A549 (cell line): ENCODE data around the gene CUL2. TPM values are rescaled to one million over a fixed set of nuclear protein-coding genes. Genes with fewer than 3 reads are reported as not detected.

ENCODE experiments used
- ATAC-seq, 2 experiments: fragments of 200-7000 bp in 1 of 2; fragments of >200 bp in 1 of 2; cut with Nextera tagmentation in 1 of 2; cut with Tn5 transposase in 1 of 2; 3 replicates each; pipeline versions ENCODE4 v1.8.0 to v1.9.1; 2018 to 2020; ENCODE audit warnings: mild to moderate bottlenecking in 1 of 2, moderate library complexity in 1 of 2
- CTCF ChIA-PET: fragments of 300-600 bp; sonication (Branson Sonifier 250); formaldehyde crosslinking; extraction: SDS; loops from one replicate; lab custom pipeline; 2021; ENCODE audit warnings: antibody characterized with exemption, inconsistent platforms; lab: Yijun Ruan, JAX
- POLR2A ChIA-PET: fragments of 350-600 bp; formaldehyde crosslinking; extraction: SDS; loops from one replicate; lab custom pipeline; 2021; ENCODE audit warnings: antibody characterized with exemption, inconsistent platforms; lab: Yijun Ruan, JAX
- DNase-seq, 2 experiments: peaks; one replicate each; pipeline versions ENCODE4 v3.0.0 to v3.0.0-alpha.2; 2011 to 2016; ENCODE audit warnings: low read depth in 1 of 2, low spot score in 1 of 2
- FAIRE-seq: peaks from 2 replicates; lab custom pipeline; 2011; peaks lifted over from hg19 to GRCh38; lab: Jason Lieb, UNC
- H3K27ac ChIP-seq, 2 experiments: fragments of >200 bp; sonication (Bioruptor Twin); formaldehyde crosslinking; 3 replicates each; pipeline ENCODE4 v1.5.1; 2016 to 2017
- H3K4me1 ChIP-seq: fragments of >200 bp; sonication (Bioruptor Twin); formaldehyde crosslinking; 3 replicates; pipeline ENCODE4 v1.6.1; 2016
- H3K4me2 ChIP-seq: fragments of >200 bp; sonication (Bioruptor Twin); formaldehyde crosslinking; 3 replicates; pipeline ENCODE4 v1.6.1; 2016
- H3K4me3 ChIP-seq: fragments of >200 bp; sonication (Bioruptor Twin); formaldehyde crosslinking; 3 replicates; pipeline ENCODE4 v1.5.1; 2016
- H3K9me3 ChIP-seq: fragments of >200 bp; sonication (Bioruptor Twin); formaldehyde crosslinking; 3 replicates; pipeline ENCODE4 v1.6.1; 2016
- ATOH8 ChIP-seq: fragments of 250-450 bp; sonication (Bioruptor Pico); IDR thresholded peaks from 2 replicates; pipeline ENCODE4 v1.5.0; 2020; ENCODE audit warnings: low read depth, mild to moderate bottlenecking, moderate library complexity
- BCL3 ChIP-seq: fragments of >200 bp; sonication (Bioruptor Twin); formaldehyde crosslinking; IDR thresholded peaks from 3 replicates; pipeline ENCODE4 v1.6.1; 2016
- CBX8 ChIP-seq: fragments of 200-600 bp; sonication (generic); IDR thresholded peaks from 2 replicates; pipeline ENCODE4 v1.6.1; 2016
- CHD2 ChIP-seq: fragments of 150-350 bp; IDR thresholded peaks from 2 replicates; pipeline ENCODE4 v1.6.1; 2014; ENCODE audit warnings: low read length; ENCODE audit not compliant: partially characterized antibody
- CHD4 ChIP-seq: fragments of 200-600 bp; sonication (generic); IDR thresholded peaks from 2 replicates; pipeline ENCODE4 v1.6.1; 2016; ENCODE audit warnings: antibody characterized with exemption, mild to moderate bottlenecking, borderline replicate concordance
- E2F6 ChIP-seq: IDR thresholded peaks from 2 replicates; pipeline ENCODE4 v1.6.1; 2012; ENCODE audit warnings: low read depth, borderline replicate concordance
- ELK1 ChIP-seq: fragments of 150-350 bp; IDR thresholded peaks from 2 replicates; pipeline ENCODE4 v1.6.1; 2014; ENCODE audit warnings: low read depth, mild to moderate bottlenecking, low read length
- ESRRA ChIP-seq: fragments of 150-350 bp; IDR thresholded peaks from 2 replicates; pipeline ENCODE4 v1.6.1; 2014; ENCODE audit warnings: mild to moderate bottlenecking, low read length, borderline replicate concordance
- GATA3 ChIP-seq: IDR thresholded peaks from 2 replicates; pipeline ENCODE4 v1.6.1; 2012; ENCODE audit warnings: borderline replicate concordance
- HEYL ChIP-seq: fragments of 250-450 bp; sonication (Bioruptor Pico); IDR thresholded peaks from 2 replicates; pipeline ENCODE4 v1.8.0; 2021; ENCODE audit warnings: mild to moderate bottlenecking, moderate library complexity
- HOXA7 ChIP-seq: fragments of 250-450 bp; sonication (Bioruptor Pico); IDR thresholded peaks from 2 replicates; pipeline ENCODE4 v1.5.0; 2020; ENCODE audit warnings: mild to moderate bottlenecking, moderate library complexity
- HOXB13 ChIP-seq: fragments of 250-450 bp; sonication (Bioruptor Pico); IDR thresholded peaks from 2 replicates; pipeline ENCODE4 v1.5.0; 2020; ENCODE audit warnings: low read depth, mild to moderate bottlenecking, moderate library complexity
- JUN ChIP-seq, 2 experiments: fragments of >200 bp; sonication (Bioruptor Twin); formaldehyde crosslinking; IDR thresholded peaks; 2 replicates in 1 of 2; 3 replicates in 1 of 2; pipeline ENCODE4 v1.6.1; 2016 to 2017
- KDM1A ChIP-seq: fragments of 200-600 bp; sonication (generic); IDR thresholded peaks from 2 replicates; pipeline ENCODE4 v1.6.1; 2016; ENCODE audit warnings: low read depth, mild to moderate bottlenecking
- MAFK ChIP-seq: fragments of 450-650 bp; IDR thresholded peaks from 2 replicates; pipeline ENCODE4 v1.6.1; 2014; ENCODE audit not compliant: partially characterized antibody
- MAX ChIP-seq: IDR thresholded peaks from 2 replicates; pipeline ENCODE4 v1.6.1; 2012
- NR3C1 ChIP-seq: fragments of >200 bp; sonication (Bioruptor Twin); formaldehyde crosslinking; IDR thresholded peaks from 3 replicates; pipeline ENCODE4 v1.6.1; 2017
- POLR2AphosphoS2 ChIP-seq: conservative IDR thresholded peaks from 2 replicates; pipeline ENCODE4 v1.6.1; 2012; ENCODE audit warnings: low read length, improper control_type of control experiment, inconsistent platforms
- RCOR1 ChIP-seq: fragments of 150-350 bp; IDR thresholded peaks from 2 replicates; pipeline ENCODE4 v1.6.1; 2014; ENCODE audit warnings: antibody characterized with exemption, low read length, low read depth
- RFX5 ChIP-seq: fragments of 450-650 bp; IDR thresholded peaks from 2 replicates; pipeline ENCODE4 v1.7.1; 2014; ENCODE audit warnings: antibody characterized with exemption, mild to moderate bottlenecking, moderate library complexity
- SMC3 ChIP-seq: fragments of >200 bp; sonication (Bioruptor Twin); formaldehyde crosslinking; IDR thresholded peaks from 3 replicates; pipeline ENCODE4 v1.6.1; 2018; ENCODE audit warnings: inconsistent platforms
- SREBF2 ChIP-seq: fragments of 450-650 bp; IDR thresholded peaks from 2 replicates; pipeline ENCODE4 v1.6.1; 2014; ENCODE audit warnings: mild to moderate bottlenecking, moderate library complexity
- TFCP2L1 ChIP-seq: fragments of 250-450 bp; sonication (Bioruptor Pico); IDR thresholded peaks from 2 replicates; pipeline ENCODE4 v1.5.0; 2021; ENCODE audit warnings: mild to moderate bottlenecking
- TP53 ChIP-seq: fragments of 250-450 bp; sonication (Bioruptor Pico); IDR thresholded peaks from 2 replicates; pipeline ENCODE4 v1.5.0; 2021; ENCODE audit warnings: mild to moderate bottlenecking, moderate library complexity
- USF2 ChIP-seq: fragments of 450-650 bp; IDR thresholded peaks from 2 replicates; pipeline ENCODE4 v1.6.1; 2014; ENCODE audit warnings: antibody characterized with exemption
- ZFP36 ChIP-seq: fragments of 450-650 bp; IDR thresholded peaks from 2 replicates; pipeline ENCODE4 v1.6.1; 2014; ENCODE audit warnings: borderline replicate concordance; ENCODE audit not compliant: partially characterized antibody
- ZNF302 ChIP-seq: fragments of 250-450 bp; sonication (Bioruptor Pico); IDR thresholded peaks from 2 replicates; pipeline ENCODE4 v1.9.0; 2021; ENCODE audit warnings: inconsistent platforms, mild to moderate bottlenecking, moderate library complexity
- WGBS: methylation state at CpG from one replicate; pipeline ENCODE4 v1.1.6; 2017; ENCODE audit errors: missing lambda C conversion rate; 5-methylcytosine and 5-hydroxymethylcytosine counted together
- polyA plus RNA-seq, 4 experiments: library from polyadenylated mRNA; depleted of rRNA in 3 of 4; stranded (reverse); fragments of >200 nt; fragmentation: RNase III in 1 of 4; extraction: RNeasy Plus Mini Kit Qiagen cat#74134 plus additional on column Dnase treatment in 1 of 4; gene quantifications; 2 replicates in 3 of 4; 3 replicates in 1 of 4; pipeline ENCODE4 v1.2.3, GENCODE V29; 2011 to 2017

CUL2 gene
- polyA plus RNA-seq, 2 of the 4 experiments (the other 2 are of a cell fraction): 26.8 to 35.1 TPM

GRCh38 chr10:35089611-35090161, 455 bp downstream of the CUL2 start:
- H3K4me3 ChIP-seq: peak overlapping the region; percentile 86
- peak overlapping the region; percentile 99 for H3K27ac ChIP-seq
- CTCF ChIA-PET: interaction anchor here (1.0 kb wide), 1 partner anchor 30 kb away, joined by 3 read pairs; no protein-coding TSS in a partner anchor

GRCh38 chr10:35083242-35083641, 6.9 kb downstream of the CUL2 start:
- Histone ChIP-seq H3K27ac (no peak overlapping the region), H3K4me2 (no peak overlapping the region), H3K9me3 (peaks cover 14% of the 10 kb centered on the region), H3K4me1 (peaks cover 21% of the 10 kb centered on the region)
- WGBS: 89% methylated on average over 1 of the region's 1 CpG
- no peak for TF ChIP-seq RFX5
- no peak for TF ChIP-seq CHD2
- no peak for TF ChIP-seq HOXB13 (CRISPR knock-in tag)
- TF ChIP-seq SREBF2: no peak
- no peak for TF ChIP-seq USF2
- TF ChIP-seq JUN (IDR thresholded peaks at IDR 0.05): no peak
- TF ChIP-seq TP53 (CRISPR knock-in tag): no peak
- TF ChIP-seq HOXA7 (CRISPR knock-in tag): no peak
- no peak for TF ChIP-seq MAX
- no peak for TF ChIP-seq ZNF302 (CRISPR knock-in tag)
- no peak for TF ChIP-seq HEYL (CRISPR knock-in tag)
- no peak for TF ChIP-seq NR3C1
- TF ChIP-seq RCOR1: no peak
- TF ChIP-seq POLR2AphosphoS2: no peak
- TF ChIP-seq, all 56 proteins: peak for 0
- no peak for DNase-seq
- H3K4me3 ChIP-seq: no peak overlapping the region
- POLR2A ChIA-PET: no interaction called here
- CTCF ChIA-PET: interaction anchor here (0.6 kb wide), 1 partner anchor 70 kb away, joined by 3 read pairs; no protein-coding TSS in a partner anchor
- ATAC-seq: no peak
- FAIRE-seq: no peak

More at GRCh38 chr10:35089611-35090161, 455 bp downstream of the CUL2 start:
- H3K9me3 ChIP-seq: peaks cover 12% of the 10 kb centered on the region
- POLR2A ChIA-PET: interaction anchor here (0.9 to 2.4 kb wide), 2 partner anchors 36 to 106 kb away, joined by 4 to 7 read pairs; partner anchors contain the start of gene CREM
- DNase-seq (peak in 1 of 2 experiments; percentile 13), FAIRE-seq (no peak), ATAC-seq (peak; percentile 54 to 57)
- H3K4me2 ChIP-seq: peak overlapping the region; percentile 93
- TF ChIP-seq E2F6 (no peak), ZFP36 (no peak), KDM1A (no peak), MAFK (no peak), BCL3 (no peak), TFCP2L1 (CRISPR knock-in tag) (no peak), TP53 (CRISPR knock-in tag) (no peak), ATOH8 (CRISPR knock-in tag) (no peak), ESRRA (no peak), CBX8 (no peak), CHD4 (no peak), GATA3 (no peak), HOXA7 (CRISPR knock-in tag) (no peak), SREBF2 (no peak), SMC3 (no peak), MAX (no peak), NR3C1 (no peak), ELK1 (no peak)
- peaks cover 13% of the 10 kb centered on the region; the same call in 2 of the 3 replicates for H3K4me1 ChIP-seq
- 2% methylated on average over 18 of the region's 27 CpGs for WGBS
